Body of pancreas (tissue), 4 donors: ENCODE results near the gene DYSF.

Experiments
- CTCF ChIP-seq, 7 experiments: fragments of 450-650 bp in 4 of 7; fragments of 200-600 bp in 3 of 7; sonication (generic) in 3 of 7; IDR thresholded peaks; one replicate each; pipeline ENCODE4 v1.5.1; 2016 to 2019; ENCODE audit warnings: antibody characterized with exemption in 7 of 7
- POLR2A ChIP-seq, 3 donors: fragments of 450-650 bp; IDR thresholded peaks; one replicate each; pipeline ENCODE4 v1.6.1; 2016; ENCODE audit warnings: antibody characterized with exemption in 3 of 3, mild to moderate bottlenecking in 2 of 3

- no peak for TF ChIP-seq CTCF (IDR thresholded peaks at IDR 0.05)
- TF ChIP-seq POLR2A (IDR thresholded peaks at IDR 0.05): no peak
Observed at GRCh38 chr2:71531522-71532047, 78.2 kb downstream of the DYSF start.
